DMS 273 treated with DMSO at 0.1 percent for 48 hours (cell line): ENCODE results near the gene RHOA.

Source experiments
- DNase-seq: peaks from one replicate; lab custom pipeline; 2025; lab: John Stamatoyannopoulos, UW

The RHOA gene

GRCh38 chr3:49316696-49317457 is 94.9 kb downstream of the RHOA start:
- no peak for DNase-seq

GRCh38 chr3:49313896-49314688 is 97.7 kb downstream of the RHOA start:
- no peak for DNase-seq

- DNase-seq = no peak
Measured at GRCh38 chr3:49311283-49311682, 100.5 kb downstream of the RHOA start.

- DNase-seq = no peak
Measured at GRCh38 chr3:49310677-49311076, 101.1 kb downstream of the RHOA start.
